Ishikawa (cell line): Measurements from ENCODE around the gene MARS1.

Source experiments
- CEBPB ChIP-seq: IDR thresholded peaks from 2 replicates; pipeline ENCODE4 v1.6.1; 2012
- CREB1 ChIP-seq: IDR thresholded peaks from 2 replicates; pipeline ENCODE4 v1.6.1; 2012; ENCODE audit warnings: low read depth
- EGR1 ChIP-seq: IDR thresholded peaks from 2 replicates; pipeline ENCODE4 v1.6.1; 2012
- EP300 ChIP-seq: IDR thresholded peaks from 2 replicates; pipeline ENCODE4 v1.6.1; 2012; ENCODE audit warnings: borderline replicate concordance
- FOXM1 ChIP-seq: IDR thresholded peaks from 2 replicates; pipeline ENCODE4 v1.6.1; 2012; ENCODE audit warnings: low read depth, borderline replicate concordance
- NFIC ChIP-seq: IDR thresholded peaks from 2 replicates; pipeline ENCODE4 v1.6.1; 2012
- RAD21 ChIP-seq: IDR thresholded peaks from 2 replicates; pipeline ENCODE4 v1.6.1; 2012; ENCODE audit warnings: low read depth
- TAF1 ChIP-seq: IDR thresholded peaks from 2 replicates; pipeline ENCODE4 v1.6.1; 2012; ENCODE audit warnings: low read depth, mild to moderate bottlenecking
- TCF12 ChIP-seq: IDR thresholded peaks from 2 replicates; pipeline ENCODE4 v1.6.1; 2012; ENCODE audit warnings: low read depth
- TEAD4 ChIP-seq: IDR thresholded peaks from 2 replicates; pipeline ENCODE4 v1.6.1; 2012
- YY1 ChIP-seq: IDR thresholded peaks from 2 replicates; pipeline ENCODE4 v1.6.1; 2012; ENCODE audit warnings: low read depth
- ZBTB7A ChIP-seq: IDR thresholded peaks from 2 replicates; pipeline ENCODE4 v1.6.1; 2012; ENCODE audit warnings: low read depth
- TF ChIP-seq, protein P1 (sequence below): IDR thresholded peaks from 2 replicates; pipeline ENCODE4 v1.6.1; 2012; ENCODE audit warnings: low read depth, mild to moderate bottlenecking
- TF ChIP-seq, protein P2 (sequence below): IDR thresholded peaks from 2 replicates; pipeline ENCODE4 v1.6.1; 2012
- TF ChIP-seq, protein P3 (sequence below): IDR thresholded peaks from 2 replicates; pipeline ENCODE4 v1.6.1; 2012

The MARS1 gene

DNA sequence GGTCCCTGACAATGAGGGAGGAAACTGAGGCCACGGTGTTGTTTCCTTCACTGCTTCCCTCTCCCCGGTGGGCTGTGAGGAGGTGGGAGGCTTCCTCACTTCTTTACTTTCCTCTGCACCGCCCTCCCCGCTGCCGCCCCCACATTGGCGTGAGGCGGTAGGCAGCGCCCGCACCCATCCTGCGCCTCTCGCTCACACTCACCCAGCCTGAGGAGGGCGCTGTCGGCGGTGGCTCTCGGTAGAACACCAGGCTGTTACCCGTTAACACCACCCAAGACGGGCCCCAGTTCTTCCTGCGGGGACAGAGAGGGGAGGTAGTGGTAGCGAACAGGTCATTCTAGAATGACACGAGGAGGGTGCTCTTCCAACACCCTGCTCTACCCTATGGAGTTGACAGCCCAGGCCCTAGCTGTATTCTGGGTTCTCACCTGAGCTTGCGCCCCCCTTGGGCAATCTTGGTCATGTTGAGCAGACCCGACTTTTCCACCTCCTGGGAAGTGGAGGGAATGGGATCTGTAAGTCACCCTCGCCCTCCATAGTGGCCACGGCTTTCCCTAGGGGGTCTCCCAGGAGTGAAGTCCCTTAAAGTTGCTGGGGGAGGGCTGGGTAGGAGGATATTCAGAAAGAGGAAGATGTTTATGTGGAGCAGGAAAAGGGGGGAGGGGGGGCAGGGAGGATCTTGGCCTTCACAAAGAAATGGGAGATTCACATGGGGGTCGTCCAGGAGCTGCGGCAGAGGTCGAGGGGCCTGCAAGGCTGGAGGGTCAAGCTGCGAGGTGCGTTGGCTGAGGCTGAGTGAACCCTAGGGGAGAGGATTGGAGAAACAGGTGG is 11.5 kb upstream of the MARS1 start:
- TF ChIP-seq EGR1: no peak
- TF ChIP-seq, protein P1, sequence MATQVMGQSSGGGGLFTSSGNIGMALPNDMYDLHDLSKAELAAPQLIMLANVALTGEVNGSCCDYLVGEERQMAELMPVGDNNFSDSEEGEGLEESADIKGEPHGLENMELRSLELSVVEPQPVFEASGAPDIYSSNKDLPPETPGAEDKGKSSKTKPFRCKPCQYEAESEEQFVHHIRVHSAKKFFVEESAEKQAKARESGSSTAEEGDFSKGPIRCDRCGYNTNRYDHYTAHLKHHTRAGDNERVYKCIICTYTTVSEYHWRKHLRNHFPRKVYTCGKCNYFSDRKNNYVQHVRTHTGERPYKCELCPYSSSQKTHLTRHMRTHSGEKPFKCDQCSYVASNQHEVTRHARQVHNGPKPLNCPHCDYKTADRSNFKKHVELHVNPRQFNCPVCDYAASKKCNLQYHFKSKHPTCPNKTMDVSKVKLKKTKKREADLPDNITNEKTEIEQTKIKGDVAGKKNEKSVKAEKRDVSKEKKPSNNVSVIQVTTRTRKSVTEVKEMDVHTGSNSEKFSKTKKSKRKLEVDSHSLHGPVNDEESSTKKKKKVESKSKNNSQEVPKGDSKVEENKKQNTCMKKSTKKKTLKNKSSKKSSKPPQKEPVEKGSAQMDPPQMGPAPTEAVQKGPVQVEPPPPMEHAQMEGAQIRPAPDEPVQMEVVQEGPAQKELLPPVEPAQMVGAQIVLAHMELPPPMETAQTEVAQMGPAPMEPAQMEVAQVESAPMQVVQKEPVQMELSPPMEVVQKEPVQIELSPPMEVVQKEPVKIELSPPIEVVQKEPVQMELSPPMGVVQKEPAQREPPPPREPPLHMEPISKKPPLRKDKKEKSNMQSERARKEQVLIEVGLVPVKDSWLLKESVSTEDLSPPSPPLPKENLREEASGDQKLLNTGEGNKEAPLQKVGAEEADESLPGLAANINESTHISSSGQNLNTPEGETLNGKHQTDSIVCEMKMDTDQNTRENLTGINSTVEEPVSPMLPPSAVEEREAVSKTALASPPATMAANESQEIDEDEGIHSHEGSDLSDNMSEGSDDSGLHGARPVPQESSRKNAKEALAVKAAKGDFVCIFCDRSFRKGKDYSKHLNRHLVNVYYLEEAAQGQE: no peak

DNA sequence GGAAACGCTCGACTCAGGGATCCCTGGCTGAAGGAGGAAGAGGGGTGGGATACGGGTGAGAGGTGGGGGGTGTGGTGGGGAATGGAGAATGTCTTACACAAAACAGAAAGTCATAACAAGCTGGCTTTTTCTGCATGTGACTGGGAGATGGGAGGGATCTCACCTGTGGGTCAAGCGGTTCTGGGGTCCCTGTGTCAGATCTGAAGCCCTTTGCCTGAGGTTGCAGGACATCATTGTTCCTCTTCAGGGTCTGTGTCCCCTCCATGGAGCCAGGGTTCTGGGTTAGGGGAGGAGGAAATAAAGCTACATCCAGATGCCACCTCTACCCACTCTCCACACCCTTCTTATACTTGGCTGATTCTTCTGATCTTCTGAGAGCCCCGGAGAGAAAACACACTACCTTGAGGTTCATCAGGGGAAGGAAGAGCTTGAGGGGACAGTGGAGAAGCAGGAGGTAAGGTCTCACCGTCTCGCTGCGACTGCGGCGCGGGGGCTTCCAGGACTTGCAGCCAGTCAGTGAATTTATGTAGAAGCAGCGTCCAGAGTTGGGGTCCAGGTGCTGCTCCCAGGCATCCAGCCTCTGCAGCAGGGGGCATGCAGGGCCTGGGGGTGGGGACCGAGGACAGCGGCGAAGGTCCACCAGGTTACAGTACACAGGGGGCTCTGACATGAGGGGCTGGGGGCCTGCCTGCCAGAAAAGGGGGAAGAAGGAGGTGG is 10.7 kb upstream of the MARS1 start:
- TF ChIP-seq TCF12 (no peak), TAF1 (no peak)

DNA sequence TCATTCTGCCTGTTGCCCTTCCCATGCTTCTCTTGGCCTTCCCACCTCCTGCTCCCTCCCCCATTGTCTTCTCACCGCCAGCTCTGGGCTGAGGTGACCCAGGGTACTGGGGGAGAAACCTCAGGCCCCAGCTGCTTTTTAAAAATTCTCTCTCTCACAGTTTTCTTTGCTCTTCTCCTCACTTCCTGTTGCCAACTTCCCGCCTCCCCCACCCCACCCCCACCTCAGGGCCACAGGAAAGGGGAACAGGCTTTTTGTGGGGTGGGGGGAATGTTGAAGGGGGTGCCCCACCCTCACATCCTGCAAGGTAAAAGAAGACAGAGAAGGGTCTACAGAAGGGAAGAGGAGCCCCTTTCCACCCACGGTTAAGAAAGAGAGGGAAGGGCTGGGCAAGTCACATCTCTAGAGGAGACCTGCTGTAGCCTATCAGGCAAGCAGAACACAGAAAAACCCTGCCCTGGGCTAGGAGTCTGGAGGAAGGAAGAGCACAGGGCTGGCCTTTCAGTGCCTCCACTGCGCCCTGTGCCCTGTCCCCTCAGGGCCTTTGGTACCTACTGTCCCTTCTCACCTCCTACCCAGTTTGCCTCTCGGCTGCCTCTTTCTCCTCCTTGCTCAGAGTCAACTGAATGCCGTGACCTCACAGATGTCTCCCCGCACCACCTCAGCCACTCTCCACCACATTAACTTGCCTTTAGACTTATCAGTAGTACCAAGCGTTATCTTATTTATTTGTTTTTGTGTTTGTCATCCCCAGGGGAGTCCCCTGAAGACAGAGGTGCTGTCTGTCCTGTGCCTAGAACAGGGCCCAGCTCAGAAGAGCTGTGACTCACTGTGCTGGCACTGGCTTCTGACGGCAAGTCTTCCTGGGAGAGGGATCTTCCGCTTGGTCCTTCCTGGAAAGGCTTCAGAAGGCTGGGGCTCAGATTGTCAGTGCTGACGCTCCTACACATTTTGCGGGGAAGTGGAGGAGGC is 9.9 kb upstream of the MARS1 start:
- no peak for TF ChIP-seq EP300
- TF ChIP-seq TAF1: no peak
- no peak for TF ChIP-seq CREB1
- TF ChIP-seq CEBPB: no peak
- no peak for TF ChIP-seq FOXM1
- no peak for TF ChIP-seq NFIC
- no peak for TF ChIP-seq ZBTB7A
- TF ChIP-seq, protein P2, sequence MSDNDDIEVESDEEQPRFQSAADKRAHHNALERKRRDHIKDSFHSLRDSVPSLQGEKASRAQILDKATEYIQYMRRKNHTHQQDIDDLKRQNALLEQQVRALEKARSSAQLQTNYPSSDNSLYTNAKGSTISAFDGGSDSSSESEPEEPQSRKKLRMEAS: no peak
- TF ChIP-seq, protein P1: no peak
- TF ChIP-seq YY1: no peak
- TF ChIP-seq TCF12: no peak
- no peak for TF ChIP-seq EGR1
- TF ChIP-seq TEAD4: no peak
- TF ChIP-seq RAD21: no peak
- TF ChIP-seq, protein P3, sequence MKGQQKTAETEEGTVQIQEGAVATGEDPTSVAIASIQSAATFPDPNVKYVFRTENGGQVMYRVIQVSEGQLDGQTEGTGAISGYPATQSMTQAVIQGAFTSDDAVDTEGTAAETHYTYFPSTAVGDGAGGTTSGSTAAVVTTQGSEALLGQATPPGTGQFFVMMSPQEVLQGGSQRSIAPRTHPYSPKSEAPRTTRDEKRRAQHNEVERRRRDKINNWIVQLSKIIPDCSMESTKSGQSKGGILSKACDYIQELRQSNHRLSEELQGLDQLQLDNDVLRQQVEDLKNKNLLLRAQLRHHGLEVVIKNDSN: no peak

DNA sequence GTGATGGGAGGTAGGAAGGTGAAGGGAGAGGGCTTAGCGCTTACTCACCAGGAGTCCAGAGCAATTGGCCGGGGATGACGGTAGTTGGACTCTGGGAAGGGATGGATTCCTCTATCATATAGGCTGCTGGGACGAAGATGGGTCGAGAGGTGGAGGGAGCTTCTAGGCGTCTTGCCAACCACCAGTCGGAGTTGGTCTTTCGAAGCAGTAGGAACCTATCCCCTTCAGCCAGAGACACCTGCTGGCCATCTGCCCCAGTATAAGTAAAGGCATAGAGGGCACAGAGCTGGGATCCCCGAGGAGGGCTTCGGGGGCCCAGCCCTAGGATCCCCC is 8.9 kb upstream of the MARS1 start:
- TF ChIP-seq, protein P3: no peak
- TF ChIP-seq TEAD4 (no peak), CREB1 (no peak), CEBPB (no peak), NFIC (no peak), TCF12 (no peak), TAF1 (no peak), FOXM1 (no peak)
- TF ChIP-seq, protein P2: no peak
- TF ChIP-seq, protein P1: no peak
